ENCODE results near the gene ZNF407. TPM values are rescaled to one million over a fixed set of nuclear protein-coding genes. Genes with fewer than 3 reads are reported as not detected.
A peak's percentile ranks its signal among the peaks of the same experiment; 100 is the strongest.

The ZNF407 gene
- total RNA-seq, 1 donor from 2014 or later, result 10.6 TPM

- H3K4me3 ChIP-seq, result no peak overlapping the region
- H3K27ac ChIP-seq (replicated peaks), result peak overlapping the region; percentile 85
- peaks cover 52% of the 10 kb centered on the region for H3K4me1 ChIP-seq
- TF ChIP-seq CTCF (IDR thresholded peaks at IDR 0.05; ENCODE audit: borderline replicate concordance), result no peak
- peaks cover 9% of the 10 kb centered on the region for H3K9me3 ChIP-seq (replicated peaks)
- no peak for DNase-seq
- no peaks in the 10 kb centered on the region for H3K27me3 ChIP-seq (ENCODE audit: low read depth)
- intact Hi-C loops (cut with micrococcal nuclease), result no loop called here
- no peaks in the 10 kb centered on the region for H3K36me3 ChIP-seq
Measured at GRCh38 chr18:75047240-75047961, 449.7 kb downstream of the ZNF407 start.

- peak overlapping the region; percentile 85 for H3K27ac ChIP-seq (replicated peaks)
- no peaks in the 10 kb centered on the region for H3K27me3 ChIP-seq (ENCODE audit: low read depth)
- no peak for DNase-seq
- H3K4me1 ChIP-seq, result peaks cover 60% of the 10 kb centered on the region
- no peaks in the 10 kb centered on the region for H3K36me3 ChIP-seq
- no peak overlapping the region for H3K4me3 ChIP-seq
- peaks cover 9% of the 10 kb centered on the region for H3K9me3 ChIP-seq (replicated peaks)
- intact Hi-C loops (cut with micrococcal nuclease), result no loop called here
- no peak for TF ChIP-seq CTCF (IDR thresholded peaks at IDR 0.05; ENCODE audit: borderline replicate concordance)
Measured at GRCh38 chr18:75048776-75049454, 451.2 kb downstream of the ZNF407 start.

- no peak overlapping the region for H3K4me3 ChIP-seq
- H3K9me3 ChIP-seq (replicated peaks), result peaks cover 9% of the 10 kb centered on the region
- DNase-seq, result no peak
- peaks cover 60% of the 10 kb centered on the region for H3K4me1 ChIP-seq
- no peaks in the 10 kb centered on the region for H3K36me3 ChIP-seq
- TF ChIP-seq CTCF (IDR thresholded peaks at IDR 0.05; ENCODE audit: borderline replicate concordance), result no peak
- intact Hi-C loops (cut with micrococcal nuclease), result no loop called here
- H3K27me3 ChIP-seq (ENCODE audit: low read depth), result no peaks in the 10 kb centered on the region
- H3K27ac ChIP-seq (replicated peaks), result peak overlapping the region; percentile 85
Measured at GRCh38 chr18:75049455-75049789, 451.8 kb downstream of the ZNF407 start.

- H3K27me3 ChIP-seq (ENCODE audit: low read depth), result no peaks in the 10 kb centered on the region
- peaks cover 71% of the 10 kb centered on the region for H3K4me1 ChIP-seq
- peak overlapping the region; percentile 82 for H3K27ac ChIP-seq (replicated peaks)
- TF ChIP-seq CTCF (IDR thresholded peaks at IDR 0.05; ENCODE audit: borderline replicate concordance), result no peak
- no peak for DNase-seq
- no peaks in the 10 kb centered on the region for H3K36me3 ChIP-seq
- no peak overlapping the region for H3K4me3 ChIP-seq
- intact Hi-C loops (cut with micrococcal nuclease), result no loop called here
- H3K9me3 ChIP-seq (replicated peaks), result peaks cover 9% of the 10 kb centered on the region
Measured at GRCh38 chr18:75051757-75052156, 454.1 kb downstream of the ZNF407 start.

- Histone ChIP-seq H3K27me3 (ENCODE audit: low read depth) (no peaks in the 10 kb centered on the region), H3K9me3 (replicated peaks) (peaks cover 9% of the 10 kb centered on the region), H3K4me3 (no peak overlapping the region), H3K27ac (replicated peaks) (peak overlapping the region; percentile 82), H3K4me1 (peaks cover 65% of the 10 kb centered on the region), H3K36me3 (no peaks in the 10 kb centered on the region)
- TF ChIP-seq CTCF (IDR thresholded peaks at IDR 0.05; ENCODE audit: borderline replicate concordance), result no peak
- DNase-seq, result no peak
- intact Hi-C loops (cut with micrococcal nuclease), result no loop called here
Measured at GRCh38 chr18:75052475-75052874, 454.8 kb downstream of the ZNF407 start.
